Astrocyte of the spinal cord (primary cell): ENCODE measurements around the gene TSPAN5.

ENCODE experiments used
- DNase-seq: peaks from one replicate; pipeline ENCODE4 v3.0.0; 2011; ENCODE audit warnings: low read depth, low spot score
- H3K4me3 ChIP-seq: 2 replicates; pipeline ENCODE4 v1.5.1; 2011; ENCODE audit warnings: low read depth, mild to moderate bottlenecking, low read length, moderate library complexity
- CTCF ChIP-seq: IDR thresholded peaks from 2 replicates; pipeline ENCODE4 v1.5.1; 2012; ENCODE audit warnings: low read depth, mild to moderate bottlenecking, low read length, inconsistent platforms
- in situ Hi-C: cut with HindIII; loops from 2 replicates; pipeline ENCODE4 v1.10.0; 2017; ENCODE audit warnings: low sequenced_read_pairs

The TSPAN5 gene

GRCh38 chr4:98504091-98504490 lies 154.3 kb downstream of the TSPAN5 start:
- no peak for DNase-seq
- in situ Hi-C loops = no loop called here
- TF ChIP-seq CTCF = no peak
- no peak overlapping the region for H3K4me3 ChIP-seq

- no peak overlapping the region for H3K4me3 ChIP-seq
- DNase-seq = no peak
- in situ Hi-C loops = no loop called here
- no peak for TF ChIP-seq CTCF
Measured at GRCh38 chr4:98503676-98504075, 154.7 kb downstream of the TSPAN5 start.

GRCh38 chr4:98502624-98503023 lies 155.8 kb downstream of the TSPAN5 start:
- no peak overlapping the region for H3K4me3 ChIP-seq
- TF ChIP-seq CTCF = no peak
- no peak for DNase-seq
- in situ Hi-C loops = no loop called here

GRCh38 chr4:98502031-98502430 lies 156.4 kb downstream of the TSPAN5 start:
- TF ChIP-seq CTCF = no peak
- no peak overlapping the region for H3K4me3 ChIP-seq
- DNase-seq = no peak
- in situ Hi-C loops = no loop called here

GRCh38 chr4:98501383-98501782 lies 157.0 kb downstream of the TSPAN5 start:
- in situ Hi-C loops = no loop called here
- no peak for DNase-seq
- TF ChIP-seq CTCF = no peak
- no peak overlapping the region for H3K4me3 ChIP-seq

- in situ Hi-C loops = no loop called here
- no peak overlapping the region for H3K4me3 ChIP-seq
- no peak for DNase-seq
- no peak for TF ChIP-seq CTCF
Measured at GRCh38 chr4:98498774-98499173, 159.6 kb downstream of the TSPAN5 start.

GRCh38 chr4:98496152-98496845 lies 162.1 kb downstream of the TSPAN5 start:
- no peak overlapping the region for H3K4me3 ChIP-seq
- no peak for TF ChIP-seq CTCF
- in situ Hi-C loops = no loop called here

More at GRCh38 chr4:98496152-98496845, 162.1 kb downstream of the TSPAN5 start:
- no peak for DNase-seq
